HCT116 (cell line): ENCODE results near the gene ZIC4. TPM values are rescaled to one million over a fixed set of nuclear protein-coding genes. Genes with fewer than 3 reads are reported as not detected.

Source experiments
- ATAC-seq: fragments of 200-7000 bp; cut with Tn5 transposase; 2 replicates; pipeline ENCODE4 v1.9.1; 2020; ENCODE audit warnings: mild to moderate bottlenecking, moderate library complexity
- BruUV-seq: library from RNA; stranded (reverse); fragments of 400-500 nt; replicated peaks from 2 replicates; lab custom pipeline; 2021; lab: Mats Ljungman, UMichigan
- CTCF ChIA-PET: fragments of 300-600 bp; sonication (Branson Sonifier 250); formaldehyde crosslinking; loops from one replicate; lab custom pipeline; 2021; ENCODE audit warnings: antibody characterized with exemption; lab: Charles Lee
- POLR2A ChIA-PET: fragments of 300-600, 350-600 bp; sonication (Branson Sonifier 250); formaldehyde crosslinking; loops from one replicate; lab custom pipeline; 2021; ENCODE audit warnings: antibody characterized with exemption; lab: Charles Lee
- RAD21 ChIA-PET, 2 experiments: fragments of 300-600 bp; sonication (Branson Sonifier 250); formaldehyde crosslinking; loops; one replicate each; lab custom pipeline; 2023; ENCODE audit warnings: low total read pairs in 2 of 2; ENCODE audit not compliant: uncharacterized antibody in 2 of 2, unreplicated experiment in 2 of 2, low non-redundant PET in 1 of 2; lab: Charles Lee
- DNase-seq: peaks from one replicate; pipeline ENCODE4 v3.0.0-alpha.2; 2010; ENCODE audit warnings: low read depth, low spot score
- H2AFZ ChIP-seq: fragments of 200-600 bp; shearing (Covaris generic), sonication (generic); 2 replicates; pipeline ENCODE4 v1.6.1; 2017; ENCODE audit warnings: low read depth, mixed run types, mixed read lengths, antibody characterized with exemption, low read length; ENCODE audit not compliant: poor library complexity, severe bottlenecking
- H3K27ac ChIP-seq: 2 replicates; pipeline ENCODE4 v1.5.1; 2012; ENCODE audit warnings: low read depth, low read length
- H3K27me3 ChIP-seq: fragments of 200-600 bp; sonication (generic); 2 replicates; pipeline ENCODE4 v1.6.1; 2016; ENCODE audit warnings: mixed run types, low read length, mixed read lengths; ENCODE audit not compliant: insufficient read depth
- H3K36me3 ChIP-seq, 2 experiments: fragments of 200-500 bp in 1 of 2; fragments of 200-600 bp in 1 of 2; sonication (Bioruptor generic) in 1 of 2; sonication (generic) in 1 of 2; 2 replicates each; pipeline versions ENCODE4 v1.5.1 to v1.6.1; 2014 to 2016; ENCODE audit warnings: low read length in 2 of 2, inconsistent platforms in 1 of 2, mixed read lengths in 1 of 2, mixed run types in 1 of 2; ENCODE audit not compliant: insufficient read depth in 2 of 2, control insufficient read depth in 1 of 2
- H3K4me1 ChIP-seq, 2 experiments: fragments of 200-600 bp in 1 of 2; sonication (generic) in 1 of 2; 2 replicates each; pipeline versions ENCODE4 v1.5.1 to v1.6.1; 2012 to 2017; ENCODE audit warnings: low read length in 2 of 2, inconsistent platforms in 1 of 2, mild to moderate bottlenecking in 1 of 2, mixed read lengths in 1 of 2, mixed run types in 1 of 2, moderate library complexity in 1 of 2; ENCODE audit not compliant: insufficient read depth in 2 of 2, control insufficient read depth in 1 of 2
- H3K4me2 ChIP-seq: fragments of 200-600 bp; sonication (generic); 2 replicates; pipeline ENCODE4 v1.6.1; 2017; ENCODE audit warnings: mixed run types, low read length, mixed read lengths
- H3K4me3 ChIP-seq, 2 experiments: fragments of 200-600 bp in 1 of 2; sonication (generic) in 1 of 2; replicated peaks in 1 of 2; 2 replicates each; pipeline ENCODE4 v1.5.1; 2011 to 2016; ENCODE audit warnings: low read length in 2 of 2, control low read depth in 1 of 2, low read depth in 1 of 2, mild to moderate bottlenecking in 1 of 2, mixed read lengths in 1 of 2, mixed run types in 1 of 2
- H3K79me2 ChIP-seq: fragments of 200-600 bp; sonication (generic); 2 replicates; pipeline ENCODE4 v1.6.1; 2017; ENCODE audit warnings: mild to moderate bottlenecking, mixed run types, low read length, moderate library complexity, mixed read lengths; ENCODE audit not compliant: insufficient read depth
- H3K9ac ChIP-seq: fragments of 200-600 bp; sonication (generic); 2 replicates; pipeline ENCODE4 v1.6.1; 2016; ENCODE audit warnings: low read length, mixed read lengths
- H3K9me2 ChIP-seq: fragments of 200-600 bp; sonication (generic), shearing (Covaris generic); 2 replicates; pipeline ENCODE4 v1.6.1; 2017; ENCODE audit warnings: mixed run types, mild to moderate bottlenecking, moderate library complexity; ENCODE audit not compliant: insufficient read depth
- H3K9me3 ChIP-seq, 2 experiments: fragments of 200-500 bp in 1 of 2; fragments of 200-600 bp in 1 of 2; sonication (Bioruptor generic) in 1 of 2; sonication (generic) in 1 of 2; 2 replicates each; pipeline ENCODE4 v1.6.1; 2014 to 2017; ENCODE audit warnings: low read length in 2 of 2, mixed read lengths in 2 of 2, inconsistent platforms in 1 of 2, low read depth in 1 of 2, mild to moderate bottlenecking in 1 of 2, mixed run types in 1 of 2, moderate library complexity in 1 of 2; ENCODE audit not compliant: control insufficient read depth in 1 of 2, insufficient read depth in 1 of 2
- H4K20me1 ChIP-seq: fragments of 200-600 bp; sonication (generic), shearing (Covaris generic); 2 replicates; pipeline ENCODE4 v1.6.1; 2017; ENCODE audit warnings: mixed run types, mild to moderate bottlenecking, moderate library complexity; ENCODE audit not compliant: insufficient read depth
- ATF3 ChIP-seq: IDR thresholded peaks from 2 replicates; pipeline ENCODE4 v1.6.1; 2012
- CBX3 ChIP-seq: IDR thresholded peaks from 2 replicates; pipeline ENCODE4 v1.6.1; 2012; ENCODE audit warnings: low read depth
- CEBPB ChIP-seq: IDR thresholded peaks from 2 replicates; pipeline ENCODE4 v1.6.1; 2012; ENCODE audit warnings: low read depth
- CTCF ChIP-seq, 3 experiments: fragments of 200-600 bp in 1 of 3; sonication (generic) in 1 of 3; IDR thresholded peaks in 2 of 3; conservative IDR thresholded peaks in 1 of 3; 2 replicates each; pipeline ENCODE4 v1.5.1; 2012 to 2017; ENCODE audit warnings: low read depth in 2 of 3, low read length in 2 of 3, antibody characterized with exemption in 1 of 3, borderline replicate concordance in 1 of 3, control low read depth in 1 of 3, mild to moderate bottlenecking in 1 of 3, mixed read lengths in 1 of 3, mixed run types in 1 of 3, moderate library complexity in 1 of 3; ENCODE audit not compliant: insufficient read depth in 1 of 3
- EGR1 ChIP-seq: IDR thresholded peaks from 2 replicates; pipeline ENCODE4 v1.6.1; 2012; ENCODE audit warnings: low read depth
- FOSL1 ChIP-seq: IDR thresholded peaks from 2 replicates; pipeline ENCODE4 v1.6.1; 2012; ENCODE audit warnings: low read depth
- JUND ChIP-seq: IDR thresholded peaks from 2 replicates; pipeline ENCODE4 v1.6.1; 2012
- MAX ChIP-seq: IDR thresholded peaks from 2 replicates; pipeline ENCODE4 v1.6.1; 2012
- POLR2A ChIP-seq: IDR thresholded peaks from 2 replicates; pipeline ENCODE4 v1.7.0; 2011; ENCODE audit warnings: borderline replicate concordance; ENCODE audit not compliant: insufficient read depth, insufficient read length; ENCODE audit errors: extremely low read depth
- POLR2AphosphoS5 ChIP-seq: IDR thresholded peaks from 2 replicates; pipeline ENCODE4 v1.6.1; 2011; ENCODE audit warnings: mild to moderate bottlenecking, low read depth, low read length, moderate library complexity
- RAD21 ChIP-seq: IDR thresholded peaks from 2 replicates; pipeline ENCODE4 v1.6.1; 2012; ENCODE audit warnings: low read depth, mild to moderate bottlenecking
- REST ChIP-seq: IDR thresholded peaks from 2 replicates; pipeline ENCODE4 v1.6.1; 2012; ENCODE audit warnings: low read depth
- SP1 ChIP-seq: IDR thresholded peaks from 2 replicates; pipeline ENCODE4 v1.6.1; 2012; ENCODE audit warnings: low read depth
- SRF ChIP-seq: IDR thresholded peaks from 2 replicates; pipeline ENCODE4 v1.6.1; 2012; ENCODE audit warnings: low read depth
- TCF7L2 ChIP-seq: IDR thresholded peaks from 2 replicates; pipeline ENCODE4 v1.7.0; 2011; ENCODE audit warnings: borderline replicate concordance, inconsistent platforms; ENCODE audit not compliant: insufficient read depth, insufficient read length; ENCODE audit errors: extremely low read depth
- YY1 ChIP-seq: IDR thresholded peaks from 2 replicates; pipeline ENCODE4 v1.6.1; 2011; ENCODE audit warnings: low read length, low read depth, moderate library complexity, mild to moderate bottlenecking; ENCODE audit not compliant: insufficient replicate concordance; ENCODE audit errors: extremely low read depth
- ZBTB33 ChIP-seq: IDR thresholded peaks from 2 replicates; pipeline ENCODE4 v1.6.1; 2011; ENCODE audit warnings: mild to moderate bottlenecking, low read length, moderate library complexity; ENCODE audit not compliant: insufficient replicate concordance; ENCODE audit errors: extremely low read depth
- ZFX ChIP-seq: fragments of 450-650 bp; IDR thresholded peaks from 2 replicates; pipeline ENCODE4 v1.6.1; 2017
- ZNF274 ChIP-seq: fragments of 200-500 bp; sonication (Bioruptor generic); IDR thresholded peaks from 2 replicates; pipeline ENCODE4 v1.6.1; 2014; ENCODE audit warnings: mild to moderate bottlenecking, low read depth, low read length, inconsistent platforms
- intact Hi-C: fragments of 100-400 bp; cut with micrococcal nuclease; formaldehyde crosslinking; loops from 2 replicates; pipeline ENCODE4 v1.10.0; 2022
- total RNA-seq: library from RNA; stranded (reverse); gene quantifications from one replicate; pipeline ENCODE4 v1.2.1, GENCODE V29; 2021; ENCODE audit not compliant: unreplicated experiment

The ZIC4 gene
- total RNA-seq, 1 experiment from 2014 or later = not detected

GRCh38 chr3:147356909-147357900 is 49.1 kb downstream of the ZIC4 start:
- no peak for ATAC-seq
- H2AFZ ChIP-seq = no peak overlapping the region

More at GRCh38 chr3:147356909-147357900, 49.1 kb downstream of the ZIC4 start:
- BruUV-seq = no TSS peak
- Histone ChIP-seq H4K20me1 (no peaks in the 10 kb centered on the region), H3K9me2 (no peaks in the 10 kb centered on the region), H3K27me3 (no peaks in the 10 kb centered on the region), H3K4me2 (no peak overlapping the region), H3K4me3 (no peak overlapping the region), H3K79me2 (no peaks in the 10 kb centered on the region), H3K36me3 (no peaks in the 10 kb centered on the region), H3K9ac (no peak overlapping the region), H3K4me1 (no peaks in the 10 kb centered on the region), H3K27ac (no peak overlapping the region), H3K9me3 (no peaks in the 10 kb centered on the region)
- CTCF ChIA-PET = interaction anchor here (0.9 kb wide), 1 partner anchor 260 kb away, joined by 5 read pairs; no protein-coding TSS in a partner anchor
- intact Hi-C loops = no loop called here
- POLR2A ChIA-PET = no interaction called here
- RAD21 ChIA-PET = no interaction called here
- DNase-seq = no peak
- no peak for TF ChIP-seq ZFX
- TF ChIP-seq YY1 = no peak
- no peak for TF ChIP-seq ZNF274
- TF ChIP-seq REST = no peak
- TF ChIP-seq ATF3 = no peak
- no peak for TF ChIP-seq CBX3
- no peak for TF ChIP-seq CEBPB
- TF ChIP-seq TCF7L2 = no peak
- no peak for TF ChIP-seq JUND
- no peak for TF ChIP-seq MAX
- TF ChIP-seq POLR2AphosphoS5 = no peak
- no peak for TF ChIP-seq SP1
- TF ChIP-seq SRF = no peak
- no peak for TF ChIP-seq CTCF (IDR thresholded peaks at IDR 0.05 in 2 of 3, conservative IDR thresholded peaks at IDR 0.05 in 1 of 3; ENCODE audit: borderline replicate concordance in 1 of 3, insufficient read depth in 1 of 3, low read depth in 2 of 3, low read length in 2 of 3)
- TF ChIP-seq RAD21 = no peak
- no peak for TF ChIP-seq ZBTB33
- TF ChIP-seq FOSL1 = no peak
- no peak for TF ChIP-seq EGR1
- no peak for TF ChIP-seq POLR2A
